Activated CD4-positive, CD25-positive, alpha-beta regulatory T cell (primary cell): Measurements from ENCODE around the gene C22orf39.

ENCODE experiments used
- DNase-seq, 4 experiments: peaks; one replicate each; lab custom pipeline; 2025; lab: John Stamatoyannopoulos, UW

Gene C22orf39

GRCh38 chr22:19430890-19431541 lies 16.5 kb downstream of the C22orf39 start:
- DNase-seq = no peak

GRCh38 chr22:19429950-19430889 lies 17.3 kb downstream of the C22orf39 start:
- DNase-seq = no peak

GRCh38 chr22:19424186-19424500 lies 23.4 kb downstream of the C22orf39 start:
- DNase-seq = no peak

GRCh38 chr22:19422440-19423301 lies 24.8 kb downstream of the C22orf39 start:
- DNase-seq = no peak

- no peak for DNase-seq
These were observed 27.2 kb downstream of the C22orf39 start for GRCh38 chr22:19420321-19420720.

GRCh38 chr22:19419464-19420178 lies 27.9 kb downstream of the C22orf39 start:
- DNase-seq = no peak

GRCh38 chr22:19419086-19419463 lies 28.4 kb downstream of the C22orf39 start:
- DNase-seq = no peak

GRCh38 chr22:19412923-19413322 lies 34.6 kb downstream of the C22orf39 start:
- no peak for DNase-seq

GRCh38 chr22:19412478-19412877 lies 35.0 kb downstream of the C22orf39 start:
- DNase-seq = no peak

GRCh38 chr22:19411690-19412045 lies 35.8 kb downstream of the C22orf39 start:
- no peak for DNase-seq

GRCh38 chr22:19410941-19411689 lies 36.4 kb downstream of the C22orf39 start:
- no peak for DNase-seq

- no peak for DNase-seq
These were observed 39.6 kb downstream of the C22orf39 start for GRCh38 chr22:19407649-19408606.

GRCh38 chr22:19406846-19407245 lies 40.7 kb downstream of the C22orf39 start:
- no peak for DNase-seq

GRCh38 chr22:19406281-19406811 lies 41.2 kb downstream of the C22orf39 start:
- DNase-seq = no peak

GRCh38 chr22:19405652-19406051 lies 41.9 kb downstream of the C22orf39 start:
- no peak for DNase-seq

GRCh38 chr22:19405133-19405532 lies 42.4 kb downstream of the C22orf39 start:
- DNase-seq = no peak

GRCh38 chr22:19404676-19405075 lies 42.8 kb downstream of the C22orf39 start:
- DNase-seq = no peak

- no peak for DNase-seq
These were observed 44.8 kb downstream of the C22orf39 start for GRCh38 chr22:19402642-19403191.

- no peak for DNase-seq
These were observed 46.0 kb downstream of the C22orf39 start for GRCh38 chr22:19401483-19401882.
